Spleen (tissue), 11 donors: Measurements from ENCODE around the gene VAV1. TPM values are rescaled to one million over a fixed set of nuclear protein-coding genes. Genes with fewer than 3 reads are reported as not detected.

Experiments used
- DNase-seq: peaks from one replicate; pipeline ENCODE4 v3.0.0-alpha.2; 2020
- H3K27ac ChIP-seq, 8 donors: fragments of 200-600 bp; sonication (generic) in 7 of 8; 1 replicate in 4 of 8; 2 replicates in 4 of 8; pipeline versions ENCODE4 v1.5.0 to v1.8.0; 2016 to 2021; ENCODE audit warnings: inconsistent platforms in 4 of 8, mild to moderate bottlenecking in 4 of 8, moderate library complexity in 1 of 8
- H3K27me3 ChIP-seq, 7 donors: fragments of 200-600 bp; sonication (generic) in 6 of 7; replicated peaks in 1 of 7; 1 replicate in 4 of 7; 2 replicates in 3 of 7; pipeline versions ENCODE4 v1.5.0 to v1.8.0; 2016 to 2021; ENCODE audit warnings: inconsistent platforms in 3 of 7, mild to moderate bottlenecking in 1 of 7
- H3K36me3 ChIP-seq, 6 donors: fragments of 200-600 bp; sonication (generic) in 5 of 6; 1 replicate in 4 of 6; 2 replicates in 2 of 6; pipeline versions ENCODE4 v1.5.0 to v1.8.0; 2016 to 2021; ENCODE audit warnings: inconsistent platforms in 2 of 6
- H3K4me1 ChIP-seq, 6 donors: fragments of 200-600 bp; sonication (generic) in 5 of 6; 1 replicate in 3 of 6; 2 replicates in 3 of 6; pipeline versions ENCODE4 v1.5.0 to v1.8.0; 2016 to 2021; ENCODE audit warnings: inconsistent platforms in 3 of 6
- H3K4me3 ChIP-seq, 8 donors: fragments of 200-600 bp; sonication (generic) in 7 of 8; 1 replicate in 4 of 8; 2 replicates in 4 of 8; pipeline versions ENCODE4 v1.5.0 to v1.8.0; 2016 to 2021; ENCODE audit warnings: inconsistent platforms in 4 of 8, mild to moderate bottlenecking in 4 of 8, moderate library complexity in 2 of 8
- H3K9me3 ChIP-seq, 8 donors: fragments of 200-600 bp; sonication (generic) in 7 of 8; 1 replicate in 4 of 8; 2 replicates in 4 of 8; pipeline versions ENCODE4 v1.5.0 to v1.8.0; 2016 to 2021; ENCODE audit warnings: inconsistent platforms in 4 of 8
- CTCF ChIP-seq, 11 experiments: fragments of 200-600 bp in 7 of 11; fragments of 450-650 bp in 4 of 11; sonication (generic) in 4 of 11; IDR thresholded peaks in 8 of 11; conservative IDR thresholded peaks in 3 of 11; 1 replicate in 7 of 11; 2 replicates in 4 of 11; pipeline versions ENCODE4 v1.4.0 to v1.8.0; 2016 to 2021; ENCODE audit warnings: antibody characterized with exemption in 11 of 11, inconsistent platforms in 4 of 11, mild to moderate bottlenecking in 1 of 11
- POLR2A ChIP-seq, 3 donors: fragments of 450-650 bp; IDR thresholded peaks; one replicate each; pipeline ENCODE4 v1.5.1; 2017; ENCODE audit warnings: antibody characterized with exemption in 3 of 3, mild to moderate bottlenecking in 1 of 3
- POLR2AphosphoS5 ChIP-seq, 3 donors: sonication (generic); formaldehyde crosslinking; IDR thresholded peaks; one replicate each; pipeline ENCODE4 v1.5.1; 2017; ENCODE audit warnings: antibody characterized with exemption in 3 of 3
- WGBS, 5 donors: extraction: QIAGEN DNeasy Blood & Tissue Kit in 3 of 5; methylation state at CpG; one replicate each; pipeline versions ENCODE4 v1.1.5 to v1.1.7; 2013 to 2018; 5-methylcytosine and 5-hydroxymethylcytosine counted together
- intact Hi-C: fragments of 100-400 bp; cut with DNase I; formaldehyde crosslinking; loops from one replicate; pipeline ENCODE4 v1.15.0; 2023; ENCODE audit warnings: low total_unique reads
- polyA plus RNA-seq, 3 donors: library from polyadenylated mRNA; stranded (reverse); fragments of 200-250 nt; gene quantifications; one replicate each; pipeline ENCODE4 v1.2.1, GENCODE V29; 2013
- total RNA-seq, 7 donors: library from RNA; depleted of rRNA in 3 of 7; stranded (reverse); fragments of >200 nt in 3 of 7; fragmentation: NEBNext Ultra II Directional in 4 of 7; extraction: Animal tissue kit (Norgen Biotek cat#: 25700) in 4 of 7; gene quantifications; one replicate each; pipeline versions ENCODE4 v1.1.0 to v1.2.1, GENCODE V29; 2016 to 2021
- donor health status: healthy with polysubstance abuse.
- donor health status: DM: no; HTN: no; CAD: no; lungs with moderate emphysema.
- donor health status: DM: no; HTN: no; CAD: no.
- donor health status: Bipolar disorder and iron deficiency.
- donor health status: healthy.
- donor health status: DM: no; HTN: no; CAD: no.
- donor health status: DM: yes; HTN: yes; CAD: no.

VAV1 gene
- total and polyA plus RNA-seq, 10 donors: 34.8 to 151 (median 83.1) TPM

GRCh38 chr19:6736169-6736916, 36.2 kb upstream of the VAV1 start:
- Histone ChIP-seq H3K27me3 (peaks cover 0 to 15% (median 0%) of the 10 kb centered on the region in 7 donors), H3K36me3 (peaks cover 0 to 45% (median 23%) of the 10 kb centered on the region in 6 donors), H3K4me3 (peak overlapping the region; percentile 64 to 90 (median 84)), H3K9me3 (no peaks in the 10 kb centered on the region), H3K27ac (peak overlapping the region; percentile 91 to 99 (median 98)), H3K4me1 (peaks cover 20 to 70% (median 56%) of the 10 kb centered on the region in 6 donors)
- no peak for TF ChIP-seq POLR2A (IDR thresholded peaks at IDR 0.05)
- peak; percentile 44 to 81 (median 71) for TF ChIP-seq CTCF (IDR thresholded peaks at IDR 0.05 in 8 of 11, conservative IDR thresholded peaks at IDR 0.05 in 3 of 11)
- peak; percentile 56 to 63 (median 62) for TF ChIP-seq POLR2AphosphoS5 (IDR thresholded peaks at IDR 0.05)
- WGBS, 5 donors: 21 to 28% (median 24%) methylated on average over 21 to 25 of the region's 25 CpGs
- DNase-seq: peak; percentile 93
- intact Hi-C loops: loop anchor here (5.0 kb wide), 1 partner anchor 126 kb away; no protein-coding TSS in a partner anchor

DNA sequence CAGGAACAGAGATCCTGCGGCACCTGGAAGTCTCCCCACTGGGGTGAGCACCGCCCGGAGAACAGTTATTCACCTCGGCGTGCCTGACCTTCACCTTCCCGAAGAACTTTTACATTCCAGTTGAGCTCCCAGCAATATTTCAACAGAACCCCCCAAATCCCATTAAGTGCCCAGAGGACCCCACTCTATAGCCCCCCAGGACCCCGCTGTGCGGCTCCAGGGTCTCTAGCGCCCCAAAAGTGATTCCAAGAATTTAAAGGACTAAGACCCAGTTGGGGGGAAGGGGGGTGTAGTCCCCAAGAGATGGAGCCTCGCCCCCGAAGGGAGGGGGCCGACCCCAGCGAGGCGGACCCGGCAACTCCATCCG, 35.6 kb upstream of the VAV1 start:
- peaks cover 0 to 39% (median 20%) of the 10 kb centered on the region in 6 donors for H3K36me3 ChIP-seq
- peak overlapping the region; percentile 64 to 90 (median 84) for H3K4me3 ChIP-seq
- no peak for TF ChIP-seq POLR2A (IDR thresholded peaks at IDR 0.05)
- TF ChIP-seq CTCF (IDR thresholded peaks at IDR 0.05 in 8 of 11, conservative IDR thresholded peaks at IDR 0.05 in 3 of 11): peak in 4 of 11 experiments; percentile 0 to 47 (median 24)
- peaks cover 20 to 75% (median 62%) of the 10 kb centered on the region in 6 donors for H3K4me1 ChIP-seq
- peak; percentile 77 for DNase-seq
- H3K27ac ChIP-seq: peak overlapping the region; percentile 91 to 99 (median 98)
- intact Hi-C loops: loop anchor here (5.0 kb wide), 1 partner anchor 125 kb away; no protein-coding TSS in a partner anchor
- 0 to 1% (median 0%) methylated on average over 9 to 16 of the region's 16 CpGs for WGBS, 5 donors
- peaks cover 0 to 15% (median 0%) of the 10 kb centered on the region in 7 donors for H3K27me3 ChIP-seq
- H3K9me3 ChIP-seq: no peaks in the 10 kb centered on the region

DNA sequence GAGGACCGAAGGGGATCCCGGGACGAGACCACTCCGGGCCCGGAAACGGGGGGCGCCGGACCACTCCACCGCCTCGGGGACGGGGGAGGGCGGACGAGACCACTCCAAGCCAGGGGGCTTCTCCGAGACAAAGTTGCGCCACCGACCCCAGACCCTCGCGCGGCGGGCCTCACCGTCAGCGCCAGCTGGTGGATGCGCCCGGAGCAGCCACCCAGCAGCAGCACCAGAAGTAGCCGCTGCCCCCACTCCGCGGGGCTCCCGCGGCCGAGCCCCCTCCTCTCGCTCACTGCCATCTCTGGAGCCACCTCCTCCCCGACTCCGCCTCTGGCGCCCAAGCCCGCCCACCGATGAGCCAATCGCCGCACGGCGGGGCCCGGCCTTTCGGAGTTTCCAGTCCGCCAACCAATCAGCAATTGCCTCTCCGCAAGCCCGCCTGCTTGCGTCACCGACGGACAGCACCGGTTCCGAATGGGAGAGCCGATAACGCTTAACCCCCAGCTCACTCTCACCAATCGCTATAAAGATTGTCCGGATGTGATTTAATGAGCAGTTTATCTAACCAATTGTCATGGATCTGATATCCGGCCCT, 35.1 kb upstream of the VAV1 start, which contains the start of gene GPR108:
GPR108 (minus strand) TSS at position 297 of the 589 bp plus-strand sequence; CDS start at position 293, 4 bp downstream.
- Histone ChIP-seq H3K36me3 (peaks cover 0 to 34% (median 15%) of the 10 kb centered on the region in 6 donors), H3K9me3 (no peaks in the 10 kb centered on the region), H3K4me1 (peaks cover 20 to 79% (median 63%) of the 10 kb centered on the region in 6 donors), H3K27me3 (peaks cover 0 to 15% (median 0%) of the 10 kb centered on the region in 7 donors), H3K4me3 (peak within 1 kb of the TSS; percentile 64 to 90 (median 84)), H3K27ac (peak within 1 kb of the TSS; percentile 91 to 99 (median 98))
- intact Hi-C loops: loop anchor here (5.0 kb wide), 1 partner anchor 125 kb away; no protein-coding TSS in a partner anchor
- peak; percentile 100 for DNase-seq
- TF ChIP-seq CTCF (IDR thresholded peaks at IDR 0.05 in 8 of 11, conservative IDR thresholded peaks at IDR 0.05 in 3 of 11): peak in 1 of 11 experiments; percentile 34
- TF ChIP-seq POLR2AphosphoS5 (IDR thresholded peaks at IDR 0.05): peak; percentile 60 to 89 (median 85)
- peak in 1 of 3 donors; percentile 7 for TF ChIP-seq POLR2A (IDR thresholded peaks at IDR 0.05)
- WGBS, 5 donors: 0 to 1% (median 1%) methylated on average over 21 to 55 of the region's 55 CpGs
